GM12892 (cell line): Measurements from ENCODE around the gene RHBDL3.

Source experiments
- POLR2A ChIP-seq: IDR thresholded peaks from 2 replicates; pipeline ENCODE4 v1.6.1; 2011; ENCODE audit warnings: low read depth, low read length, control low read depth
- POLR2AphosphoS5 ChIP-seq: IDR thresholded peaks from 2 replicates; pipeline ENCODE4 v1.6.1; 2011; ENCODE audit warnings: low read depth, low read length, control low read depth
- TAF1 ChIP-seq: IDR thresholded peaks from 2 replicates; pipeline ENCODE4 v1.6.1; 2011; ENCODE audit warnings: low read depth, mild to moderate bottlenecking, control low read depth, low read length, borderline replicate concordance

DNA sequence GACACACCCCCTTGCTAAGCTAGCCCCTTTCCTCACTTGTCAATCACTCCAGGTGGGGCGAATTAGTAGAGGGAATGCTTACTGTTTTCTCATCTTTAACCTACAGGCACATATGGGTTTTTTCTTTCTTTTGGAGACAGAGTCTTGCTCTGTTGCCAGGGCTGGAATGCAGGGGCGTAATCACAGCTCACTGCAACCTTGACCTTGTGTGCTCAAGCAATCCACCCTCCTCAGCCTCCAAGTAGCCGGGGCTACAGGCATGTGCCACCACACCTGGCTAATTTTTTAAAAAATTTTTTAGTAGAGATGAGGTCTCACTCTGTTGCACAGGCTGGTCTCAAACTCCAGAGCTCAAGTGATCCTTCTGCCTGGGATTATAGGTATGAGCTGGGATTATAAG lies 38.7 kb upstream of the RHBDL3 start:
- TF ChIP-seq POLR2AphosphoS5 (no peak), POLR2A (no peak), TAF1 (no peak)
